DMS 273 (cell line): ENCODE results near the gene SLC44A5.
"Not testable (repeated sequence)": the region's sequence is repeated elsewhere in the genome, so short reads cannot be mapped to it uniquely, and the experiment has no call there.

Experiments used
- DNase-seq: peaks from one replicate; lab custom pipeline; 2025; ENCODE audit not compliant: unreplicated experiment; lab: John Stamatoyannopoulos, UW

The SLC44A5 gene

DNA sequence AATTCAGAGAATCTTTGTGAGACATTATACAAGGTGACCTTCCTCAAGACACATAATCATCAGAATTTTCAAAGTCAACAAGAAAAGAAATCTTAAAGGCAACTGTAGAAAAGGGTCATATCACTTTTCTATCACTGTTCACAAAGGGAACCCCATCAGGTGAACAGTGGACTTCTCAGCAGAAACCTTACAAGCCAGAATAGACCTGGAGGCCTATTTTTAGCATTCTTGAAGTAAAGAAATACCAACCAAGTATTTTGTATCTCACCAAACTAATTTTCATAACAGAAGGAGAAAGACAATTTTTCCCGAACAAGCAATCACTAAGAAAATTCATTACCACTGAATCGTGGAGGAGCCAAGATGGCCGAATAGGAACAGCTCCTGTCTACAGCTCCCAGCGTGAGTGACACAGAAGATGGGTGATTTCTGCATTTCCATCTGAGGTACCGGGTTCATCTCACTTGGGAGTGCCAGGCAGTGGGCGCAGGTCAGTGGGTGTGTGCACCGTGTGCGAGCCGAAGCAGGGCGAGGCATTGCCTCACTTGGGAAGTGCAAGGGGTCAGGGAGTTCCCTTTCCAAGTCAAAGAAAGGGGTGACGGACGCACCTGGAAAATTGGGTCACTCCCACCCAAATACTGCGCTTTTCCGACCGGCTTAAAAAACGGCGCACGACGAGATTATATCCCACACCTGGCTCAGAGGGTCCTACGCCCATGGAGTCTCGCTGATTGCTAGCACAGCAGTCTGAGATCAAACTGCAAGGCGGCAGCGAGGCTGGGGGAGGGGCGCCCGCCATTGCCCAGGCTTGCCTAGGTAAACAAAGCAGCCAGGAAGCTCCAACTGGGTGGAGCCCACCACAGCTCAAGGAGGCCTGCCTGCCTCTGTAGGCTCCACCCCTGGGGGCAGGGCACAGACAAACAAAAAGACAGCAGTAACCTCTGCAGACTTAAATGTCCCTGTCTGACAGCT, 235.2 kb downstream of the SLC44A5 start:
- peak; percentile 41 for DNase-seq

DNA sequence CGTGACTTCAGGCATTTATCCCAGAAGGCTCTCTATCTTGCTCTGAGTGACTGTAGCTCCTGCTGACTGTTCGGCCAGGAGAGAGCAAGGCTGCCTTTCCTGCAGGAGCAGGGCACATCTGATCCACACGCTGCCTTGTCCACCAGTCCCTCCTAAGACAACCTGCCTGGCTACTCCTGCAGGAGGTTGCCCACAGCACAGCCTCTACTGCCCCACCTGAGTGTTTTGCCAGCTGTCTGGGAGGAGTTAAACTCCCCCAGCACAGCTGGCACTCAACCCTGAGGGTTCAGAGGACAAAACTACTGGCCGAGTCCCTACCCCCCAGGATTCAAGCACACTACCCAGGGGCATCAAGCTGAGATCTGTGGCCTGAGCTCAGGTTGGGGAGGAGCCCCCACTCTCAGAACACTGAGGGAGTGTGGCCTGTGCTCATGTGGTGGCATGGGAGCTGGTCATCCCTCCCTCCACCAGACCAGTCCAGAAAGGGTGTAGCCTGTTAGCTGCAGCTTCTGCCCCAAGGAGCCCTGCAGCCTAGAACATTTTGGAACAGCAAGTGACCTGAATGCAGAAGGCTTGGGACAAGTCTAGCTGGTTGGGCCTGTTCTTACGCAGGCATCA, 237.3 kb downstream of the SLC44A5 start:
- DNase-seq = no peak

DNA sequence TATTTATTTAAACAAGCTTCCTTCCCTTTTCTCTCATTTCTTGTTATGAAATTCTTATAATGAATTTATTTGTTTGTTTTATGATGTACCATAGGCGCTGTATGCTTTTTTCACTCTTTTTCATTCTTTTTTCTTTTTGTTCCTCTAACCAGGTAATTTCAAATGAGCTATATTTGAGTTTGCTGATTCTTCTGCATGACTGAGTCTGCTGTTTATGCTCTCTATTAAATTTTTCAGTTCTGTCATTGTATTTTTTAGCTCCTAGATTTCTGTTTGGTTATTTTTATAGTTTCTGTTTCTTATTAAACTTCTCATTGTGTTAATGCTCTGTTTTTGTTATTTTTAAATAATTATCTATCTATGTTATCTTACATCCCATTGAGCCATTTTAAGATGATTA, 244.3 kb downstream of the SLC44A5 start:
- no peak for DNase-seq

DNA sequence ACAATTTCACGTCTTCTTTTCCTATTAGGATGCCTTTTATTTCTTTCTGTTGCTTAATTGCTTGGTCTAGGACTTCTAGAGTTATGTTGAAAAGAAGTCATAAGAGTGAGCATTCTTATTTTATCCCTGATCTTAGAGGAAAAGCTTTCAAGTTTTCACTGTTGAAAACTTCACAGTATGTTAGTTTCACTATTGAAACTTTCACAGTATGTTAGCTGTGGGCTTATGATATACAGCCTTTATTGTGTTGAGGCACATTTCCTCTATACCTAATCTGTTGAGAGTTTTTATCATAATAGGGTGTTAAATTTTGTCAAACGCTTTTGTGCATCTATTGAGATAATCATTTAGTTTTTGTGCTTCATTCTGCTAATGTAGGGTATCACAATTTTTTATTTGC, 249.7 kb downstream of the SLC44A5 start:
- DNase-seq = no peak

DNA sequence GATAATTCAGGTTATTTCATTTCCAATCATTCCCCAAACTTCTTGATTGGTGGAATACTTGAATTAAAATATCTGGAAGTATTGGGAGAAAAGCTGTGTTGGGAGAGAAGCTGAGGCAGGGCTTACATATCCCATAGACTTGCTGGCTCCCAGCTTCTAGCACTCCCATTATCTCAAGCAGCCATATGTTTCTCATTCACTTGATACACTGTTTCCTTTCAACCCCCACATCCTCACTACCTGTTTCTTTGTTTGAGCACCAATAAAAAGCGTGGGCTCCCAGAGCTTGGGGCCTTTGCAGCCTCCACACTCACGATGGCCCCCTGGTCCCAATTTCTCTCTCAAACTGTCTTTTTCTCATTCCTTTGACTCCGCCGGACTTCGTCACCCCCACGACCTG, 256.6 kb downstream of the SLC44A5 start:
- DNase-seq = not testable (repeated sequence)

DNA sequence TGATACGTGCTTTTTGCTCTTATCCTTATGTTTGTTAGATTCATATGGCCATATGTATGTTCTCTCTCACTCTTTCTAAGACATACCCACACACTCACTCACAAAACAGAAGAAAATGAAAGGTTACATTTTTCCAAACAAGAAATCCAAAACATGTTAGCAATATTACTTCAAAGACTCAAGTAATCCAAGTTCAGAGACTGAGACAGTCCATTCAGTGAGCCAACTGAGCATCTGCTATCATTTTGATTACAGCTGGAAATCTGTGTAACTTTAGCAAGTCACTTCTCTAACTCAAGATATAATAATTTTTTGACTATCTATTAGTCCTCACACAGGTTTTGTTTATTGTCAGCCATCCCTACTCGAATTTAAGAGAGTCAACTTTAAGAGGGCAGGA, 257.9 kb downstream of the SLC44A5 start:
- no peak for DNase-seq

DNA sequence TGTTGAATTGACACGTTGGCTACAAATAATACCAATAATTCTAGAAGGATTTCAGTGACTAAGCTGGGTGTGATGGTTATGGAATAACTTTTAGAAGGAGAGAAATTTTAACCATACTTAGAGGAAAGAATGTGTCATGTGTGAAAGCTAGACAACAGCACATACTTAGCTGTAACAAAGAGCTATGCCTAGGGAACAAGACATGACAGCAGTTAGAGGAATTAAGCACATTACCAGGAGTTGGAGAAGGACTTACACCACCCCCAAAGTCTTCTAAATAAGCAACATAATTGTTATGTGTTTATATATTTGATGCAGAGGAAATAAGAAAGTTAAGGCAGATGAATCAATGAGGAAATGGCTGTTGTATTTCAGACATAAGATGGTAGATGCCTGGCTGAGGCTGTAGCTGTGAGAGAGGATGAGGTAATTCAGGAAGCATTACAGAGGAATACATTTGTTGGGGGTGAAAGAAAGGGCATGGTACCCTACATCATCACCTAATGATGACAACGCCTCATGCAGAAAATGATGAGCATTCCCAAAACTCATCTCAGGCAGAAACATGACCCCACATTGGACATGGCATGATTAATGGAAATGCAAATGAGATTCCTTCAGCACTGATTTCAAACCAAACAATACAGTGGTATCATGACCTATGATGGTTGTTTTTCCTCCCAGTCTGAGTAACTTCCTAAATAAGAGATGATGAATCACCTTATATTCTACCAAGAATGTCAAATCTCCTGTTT, 265.2 kb downstream of the SLC44A5 start:
- DNase-seq = no peak

DNA sequence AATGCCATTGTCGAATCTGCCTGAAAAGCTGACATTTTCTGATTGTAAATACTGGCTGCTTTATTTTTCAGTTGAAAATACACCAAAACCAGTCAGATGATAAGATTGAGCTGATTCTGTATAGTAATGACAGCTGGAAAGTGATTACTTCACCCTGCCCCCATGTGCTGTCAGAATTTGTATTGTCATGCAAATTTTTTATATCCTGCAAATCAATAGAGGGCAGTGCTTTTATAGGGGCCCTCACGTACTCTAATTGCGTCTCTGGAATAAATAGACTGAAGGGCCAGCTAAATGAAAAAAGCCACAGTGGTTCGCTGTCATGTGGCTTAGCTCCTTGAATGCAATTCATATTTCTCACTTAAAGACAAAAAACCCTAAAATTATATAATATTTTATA, 268.1 kb downstream of the SLC44A5 start:
- DNase-seq = no peak

DNA sequence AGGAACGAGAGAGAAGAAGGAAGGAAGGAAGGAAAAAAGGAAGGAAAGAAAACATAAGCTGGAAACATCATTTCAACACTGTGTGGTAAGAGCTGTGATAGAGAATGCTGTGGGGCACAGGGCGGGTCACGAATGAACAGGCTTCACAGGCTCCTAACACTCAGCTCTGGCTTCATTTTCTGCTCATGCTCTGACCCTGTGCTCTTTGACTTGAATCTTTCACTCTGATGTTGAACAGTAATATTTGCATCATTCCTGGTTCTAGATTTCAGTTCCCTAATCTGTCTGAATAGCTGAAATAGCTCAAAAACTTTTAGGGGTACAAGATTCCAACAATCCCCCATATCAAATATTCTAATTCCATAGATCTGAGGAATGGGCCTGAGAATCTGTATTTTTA, 269.4 kb downstream of the SLC44A5 start:
- no peak for DNase-seq

DNA sequence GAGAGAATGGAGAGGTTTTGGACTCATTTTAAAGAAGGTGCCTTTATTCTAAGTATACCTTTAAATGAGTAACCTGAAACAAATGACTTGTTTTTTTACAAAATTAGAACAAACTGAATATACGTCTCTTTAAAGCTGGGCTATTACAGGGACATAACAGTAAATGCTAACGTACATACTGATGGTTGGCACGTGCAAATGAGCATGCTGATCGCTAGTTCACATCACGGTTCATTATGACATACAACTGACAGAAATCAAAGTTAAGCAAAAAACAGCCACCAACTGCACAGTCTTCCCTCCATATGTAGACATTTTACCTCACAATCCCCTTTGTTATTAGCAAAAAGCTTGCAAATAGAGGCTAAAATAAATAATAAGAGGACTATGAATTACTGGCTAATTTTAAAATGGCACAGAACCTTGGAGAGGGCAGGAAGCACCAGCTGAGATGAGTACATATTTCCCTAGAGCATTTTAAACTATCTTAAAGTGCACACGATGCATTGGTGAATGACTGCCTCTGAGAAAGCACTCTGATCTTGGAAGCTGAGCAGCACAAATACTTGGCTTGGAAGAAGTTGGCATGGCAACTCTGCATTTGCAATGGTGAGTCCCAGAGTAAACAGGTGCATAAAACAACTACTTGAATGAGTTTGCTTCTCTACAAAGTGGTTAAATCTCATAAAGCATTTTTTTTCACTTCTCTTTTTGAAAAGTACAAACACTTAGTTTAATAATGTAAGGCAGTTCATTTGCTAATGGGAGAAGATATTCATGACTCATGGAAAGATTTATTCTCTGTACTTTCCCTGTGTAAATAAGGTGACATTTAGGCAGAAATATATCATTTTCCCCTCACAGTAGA, 272.1 kb downstream of the SLC44A5 start:
- DNase-seq = no peak

DNA sequence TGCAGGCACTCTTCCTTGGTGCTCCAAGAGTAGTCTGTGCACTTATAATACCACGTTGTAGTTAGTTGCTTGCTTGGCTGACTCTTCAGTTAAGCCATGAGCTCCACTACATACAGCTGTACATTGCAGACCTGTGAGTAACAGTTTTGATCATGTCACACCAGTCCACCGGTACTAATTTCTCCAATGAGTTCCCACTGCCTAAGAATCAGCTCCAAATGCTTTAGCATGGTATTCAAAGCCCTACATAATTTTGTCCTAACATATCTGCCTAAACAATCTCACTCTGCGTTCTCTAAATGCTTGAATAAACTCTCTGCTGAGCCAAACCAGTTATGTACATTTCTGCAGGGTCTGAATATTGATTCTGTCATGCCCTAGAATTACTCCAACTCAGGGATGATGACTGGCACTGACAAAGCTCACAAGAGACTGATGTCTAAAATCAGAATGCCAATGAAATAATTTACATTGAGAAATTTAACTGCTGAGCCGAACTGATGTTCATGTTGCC, 276.0 kb downstream of the SLC44A5 start:
- no peak for DNase-seq

DNA sequence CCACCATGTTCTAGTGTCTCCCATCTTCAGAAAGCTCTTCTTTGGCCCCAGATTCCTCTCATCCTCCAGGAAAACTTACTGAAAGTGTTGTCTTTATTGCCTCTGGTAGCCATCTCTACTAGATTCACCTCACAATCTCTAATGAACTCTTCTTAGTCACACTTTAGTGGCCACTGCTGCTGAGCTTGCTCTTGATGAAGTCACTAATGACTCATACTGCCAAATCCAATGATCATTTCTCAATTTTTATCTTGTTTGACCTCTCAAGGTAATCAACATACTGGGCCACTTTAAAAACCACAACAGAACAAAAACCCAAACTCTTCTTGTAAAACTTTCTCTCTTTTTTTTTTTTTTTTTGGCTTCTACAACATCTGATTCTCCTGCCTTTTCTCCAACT, 280.3 kb downstream of the SLC44A5 start:
- DNase-seq = no peak

DNA sequence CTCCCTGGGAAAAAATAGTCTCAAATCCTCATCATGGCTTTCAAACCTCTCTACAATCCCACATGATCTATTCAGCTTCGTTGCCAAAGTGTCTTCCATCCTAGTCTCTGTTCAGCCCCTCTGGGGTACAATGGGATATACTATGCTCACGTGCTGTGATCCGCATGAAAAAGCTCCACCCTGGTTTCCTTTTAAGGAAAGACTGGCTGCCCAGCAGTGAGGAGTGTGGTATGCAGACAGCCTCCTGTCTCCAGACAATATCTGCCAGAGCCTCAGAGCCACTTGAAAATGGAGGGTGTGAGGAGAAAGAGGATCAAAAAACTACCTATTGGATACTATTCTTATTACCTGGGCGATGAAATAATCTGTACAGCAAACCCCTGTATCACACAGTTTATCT, 282.2 kb downstream of the SLC44A5 start:
- no peak for DNase-seq

DNA sequence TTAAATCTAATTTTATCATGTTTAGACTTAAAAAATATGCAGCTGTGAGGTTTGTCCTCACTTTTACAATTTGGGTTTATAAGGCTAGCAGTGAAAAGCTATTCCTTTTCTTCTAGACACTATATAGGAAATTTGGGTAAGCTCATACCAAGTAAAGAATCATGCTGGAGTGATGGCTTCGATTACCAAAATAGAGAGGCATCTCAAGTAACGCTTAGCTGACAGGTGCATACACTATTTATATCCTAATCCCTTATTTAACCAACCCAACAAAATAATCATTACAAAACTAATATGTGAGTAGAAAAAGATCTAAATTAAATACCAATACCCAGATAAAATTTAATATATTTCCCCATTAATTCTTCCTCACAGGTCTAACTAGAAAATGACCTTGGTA, 283.5 kb downstream of the SLC44A5 start:
- DNase-seq = no peak

DNA sequence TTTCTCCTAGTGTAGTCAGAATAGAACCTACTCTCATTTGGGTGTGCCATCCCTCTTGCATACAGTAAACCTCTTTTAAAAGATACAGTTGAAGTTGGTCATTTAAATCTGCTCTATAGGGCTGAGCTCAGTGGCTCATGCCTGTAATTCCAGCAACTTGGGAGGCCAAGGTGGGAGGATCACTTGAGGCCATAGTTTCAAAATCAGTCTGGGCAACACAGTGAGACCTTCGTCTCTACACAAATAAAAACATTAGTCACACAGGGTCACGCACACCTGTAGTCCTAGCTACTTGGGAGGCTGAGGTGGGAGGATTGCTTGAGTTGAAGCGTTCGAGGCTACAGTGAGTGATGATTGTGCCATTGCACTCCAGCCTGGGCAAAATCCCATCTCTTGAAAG, 292.9 kb downstream of the SLC44A5 start:
- no peak for DNase-seq

DNA sequence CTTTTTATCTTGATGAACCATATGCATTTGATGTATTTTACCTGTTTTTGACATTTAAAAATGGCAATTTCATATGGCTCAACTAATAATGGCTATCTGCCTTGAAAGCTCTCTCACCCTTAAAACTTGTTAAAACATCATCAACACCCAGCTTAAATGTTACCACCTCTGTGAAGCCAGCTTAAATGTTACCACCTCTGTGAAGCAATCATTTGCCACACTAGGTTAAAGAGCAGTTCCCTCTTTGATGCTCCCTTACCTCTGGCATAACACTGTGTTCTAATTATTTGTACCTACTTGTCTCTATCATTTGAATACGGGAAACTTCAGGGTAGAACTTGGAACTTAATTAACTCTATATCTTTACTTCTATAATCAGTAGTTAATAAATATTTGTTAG, 294.7 kb downstream of the SLC44A5 start:
- no peak for DNase-seq

DNA sequence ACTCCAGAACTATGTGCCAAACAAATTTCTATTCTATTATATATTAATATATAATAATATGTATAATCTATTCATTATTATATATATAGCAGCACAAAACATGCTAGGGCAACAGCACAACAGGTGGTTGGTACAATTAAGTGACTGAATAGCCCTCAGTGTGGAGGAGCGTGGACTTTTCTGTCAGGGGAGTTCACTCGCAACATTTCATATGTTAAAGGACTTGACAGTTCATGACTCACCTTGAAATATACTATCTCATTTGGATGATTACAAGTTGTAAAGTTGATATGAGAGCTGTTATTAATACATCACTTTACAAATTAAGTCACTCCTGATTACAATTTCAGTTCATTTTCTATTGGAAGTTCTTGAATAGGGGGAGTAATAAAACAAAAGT, 298.3 kb downstream of the SLC44A5 start:
- DNase-seq = no peak

DNA sequence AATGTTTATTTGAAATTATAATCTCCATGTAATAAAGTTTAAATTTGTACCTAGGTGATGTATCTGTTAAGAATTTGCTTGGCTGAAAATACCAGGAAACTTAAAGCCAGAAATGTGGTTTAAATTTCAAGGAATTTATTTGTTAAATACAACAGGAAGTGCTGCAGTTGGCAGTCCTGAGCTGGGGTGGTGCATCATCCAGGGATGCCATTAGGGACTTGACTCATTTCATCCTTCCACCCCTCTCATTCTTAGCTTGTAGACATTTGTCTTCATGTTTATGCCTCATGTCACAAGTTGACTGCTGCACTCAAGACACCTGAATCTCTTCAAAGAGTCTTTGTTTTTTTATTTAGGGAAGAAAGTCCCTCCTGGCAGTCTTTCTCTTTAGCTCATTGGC, 300.8 kb downstream of the SLC44A5 start:
- no peak for DNase-seq

DNA sequence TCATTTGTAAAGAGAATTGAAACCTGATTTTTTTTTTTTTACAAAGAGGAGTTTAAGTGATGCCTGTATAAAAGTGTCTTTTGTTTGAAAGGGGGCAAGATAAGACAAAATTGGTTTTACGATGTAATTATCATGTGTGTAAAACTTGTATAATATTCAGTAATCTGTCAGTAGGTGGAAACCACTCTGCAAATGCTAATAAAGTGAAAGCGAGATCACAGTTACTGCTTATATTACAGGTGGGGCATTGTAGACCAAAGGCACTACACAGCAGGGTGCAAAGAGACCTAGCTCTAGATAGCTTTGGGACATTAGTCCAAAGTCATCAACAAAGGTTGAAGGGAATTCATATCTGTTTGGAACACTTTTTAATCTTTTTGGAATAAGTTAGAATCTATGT, 302.5 kb downstream of the SLC44A5 start:
- DNase-seq = no peak

DNA sequence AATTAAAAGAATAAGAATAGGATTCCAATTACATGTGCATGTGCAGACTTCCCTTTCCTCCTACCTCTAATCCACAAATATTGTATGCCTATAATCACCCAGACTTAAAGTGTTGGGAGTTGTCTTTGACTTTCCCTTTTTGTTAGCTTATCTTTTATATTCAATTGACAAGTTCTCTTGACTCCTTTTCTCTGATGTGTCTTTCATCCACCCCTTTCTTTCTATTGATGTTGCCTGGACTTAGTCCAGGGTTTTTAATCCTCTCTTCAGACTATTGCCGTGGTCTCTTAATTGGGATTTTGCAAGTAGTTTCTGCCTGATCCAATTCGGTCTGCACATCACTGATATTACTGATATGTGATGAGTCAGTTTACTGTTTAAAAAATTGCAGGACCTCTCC, 305.9 kb downstream of the SLC44A5 start:
- no peak for DNase-seq

DNA sequence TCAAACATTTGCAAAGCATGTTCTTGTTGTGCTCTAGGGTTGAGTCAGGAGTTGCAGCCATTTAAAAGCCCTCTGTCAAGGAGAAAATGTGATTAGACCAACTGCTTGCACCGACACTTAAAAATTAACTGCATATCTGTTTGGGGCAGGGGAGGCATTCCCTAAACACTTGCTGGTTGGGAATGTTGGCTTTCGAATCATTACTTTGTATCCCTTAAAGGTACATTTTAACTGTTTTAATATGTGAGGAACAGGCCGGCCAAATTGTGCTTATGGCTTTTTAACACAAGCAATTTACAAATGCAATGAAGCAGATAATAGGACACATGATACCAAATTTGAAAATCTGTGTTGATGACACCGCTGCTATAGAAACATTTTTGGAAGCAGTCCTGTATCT, 317.6 kb downstream of the SLC44A5 start:
- no peak for DNase-seq
